Measurements from ENCODE around the gene CASZ1. TPM values are rescaled to one million over a fixed set of nuclear protein-coding genes. Genes with fewer than 3 reads are reported as not detected.

CASZ1 gene
- total RNA-seq, 2 experiments from 2014 or later: 11.0 to 11.5 TPM

GRCh38 chr1:10767282-10767681 is 29.2 kb downstream of the CASZ1 start:
- H3K4me3 Mint-ChIP-seq: no peak overlapping the region
- POLR2A ChIA-PET: no interaction called here
- H3K4me1 Mint-ChIP-seq: no peaks in the 10 kb centered on the region
- DNase-seq (no peak), ATAC-seq (ENCODE audit: low read depth) (no peak)
- no peaks in the 10 kb centered on the region for H3K36me3 Mint-ChIP-seq
- H3K9me3 Mint-ChIP-seq: no peaks in the 10 kb centered on the region
- H3K27ac Mint-ChIP-seq: no peak overlapping the region
- H3K27me3 Mint-ChIP-seq: no peaks in the 10 kb centered on the region

- POLR2A ChIA-PET: no interaction called here
- H3K9me3 Mint-ChIP-seq: no peaks in the 10 kb centered on the region
- H3K27me3 Mint-ChIP-seq: no peaks in the 10 kb centered on the region
- H3K27ac Mint-ChIP-seq: no peak overlapping the region
- no peak for DNase-seq
- H3K36me3 Mint-ChIP-seq: no peaks in the 10 kb centered on the region
- ATAC-seq (ENCODE audit: low read depth): no peak
- no peak overlapping the region for H3K4me3 Mint-ChIP-seq
- H3K4me1 Mint-ChIP-seq: no peaks in the 10 kb centered on the region
These were observed 30.5 kb downstream of the CASZ1 start for GRCh38 chr1:10765734-10766478.

DNA sequence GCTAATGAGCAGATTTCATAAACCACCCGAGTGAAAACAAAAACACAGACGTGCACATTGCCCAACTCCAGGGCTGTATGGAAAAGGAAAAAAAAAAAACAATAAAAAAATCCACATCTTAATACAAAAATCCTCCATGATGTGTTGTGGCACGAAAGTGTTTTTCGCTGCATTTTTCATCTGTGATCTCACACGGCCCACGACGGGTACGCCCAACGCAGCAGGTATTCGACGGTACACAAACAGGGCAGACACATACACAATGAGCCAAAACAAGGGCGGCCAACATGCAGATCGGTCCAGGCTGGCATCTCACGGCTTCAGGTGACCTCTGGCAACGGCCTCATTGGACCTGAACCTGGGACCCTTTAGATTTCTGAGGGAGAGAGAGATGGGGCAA is 31.1 kb downstream of the CASZ1 start:
- no peaks in the 10 kb centered on the region for H3K9me3 Mint-ChIP-seq
- no peak overlapping the region for H3K4me3 Mint-ChIP-seq
- no peaks in the 10 kb centered on the region for H3K4me1 Mint-ChIP-seq
- no peak for DNase-seq
- POLR2A ChIA-PET: no interaction called here
- H3K36me3 Mint-ChIP-seq: no peaks in the 10 kb centered on the region
- ATAC-seq (ENCODE audit: low read depth): no peak
- H3K27ac Mint-ChIP-seq: no peak overlapping the region
- no peaks in the 10 kb centered on the region for H3K27me3 Mint-ChIP-seq

GRCh38 chr1:10764296-10764798 is 32.1 kb downstream of the CASZ1 start:
- ATAC-seq (ENCODE audit: low read depth) (no peak), DNase-seq (no peak)
- H3K4me3 Mint-ChIP-seq: no peak overlapping the region
- no peaks in the 10 kb centered on the region for H3K27me3 Mint-ChIP-seq
- H3K27ac Mint-ChIP-seq: no peak overlapping the region
- no peaks in the 10 kb centered on the region for H3K9me3 Mint-ChIP-seq
- POLR2A ChIA-PET: no interaction called here
- no peaks in the 10 kb centered on the region for H3K4me1 Mint-ChIP-seq
- no peaks in the 10 kb centered on the region for H3K36me3 Mint-ChIP-seq

DNA sequence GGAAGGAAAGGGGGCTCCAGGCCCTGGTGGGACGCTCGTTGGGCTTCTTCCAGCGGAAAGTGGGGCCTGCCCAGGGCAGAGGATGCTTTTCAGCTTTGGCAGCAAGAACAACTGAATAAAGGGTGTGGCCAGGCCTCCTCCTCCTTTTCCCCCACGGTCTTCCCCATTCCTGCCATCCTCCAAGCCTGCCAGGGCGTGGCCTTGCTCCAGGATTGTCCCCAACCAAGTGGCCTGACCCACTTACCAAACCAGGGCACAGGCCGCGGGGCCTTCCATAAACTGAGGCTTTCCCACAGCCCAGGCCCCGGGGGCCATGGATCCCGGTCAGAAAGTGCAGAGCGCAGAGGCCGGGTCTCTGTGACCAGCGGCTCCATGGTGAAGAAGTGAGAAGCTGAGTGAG is 33.6 kb downstream of the CASZ1 start:
- Mint-ChIP-seq H3K4me1 (peaks cover 2% of the 10 kb centered on the region), H3K27ac (no peak overlapping the region), H3K27me3 (no peaks in the 10 kb centered on the region), H3K36me3 (no peaks in the 10 kb centered on the region), H3K9me3 (no peaks in the 10 kb centered on the region), H3K4me3 (no peak overlapping the region)
- no peak for ATAC-seq (ENCODE audit: low read depth)
- no peak for DNase-seq
- POLR2A ChIA-PET: no interaction called here

DNA sequence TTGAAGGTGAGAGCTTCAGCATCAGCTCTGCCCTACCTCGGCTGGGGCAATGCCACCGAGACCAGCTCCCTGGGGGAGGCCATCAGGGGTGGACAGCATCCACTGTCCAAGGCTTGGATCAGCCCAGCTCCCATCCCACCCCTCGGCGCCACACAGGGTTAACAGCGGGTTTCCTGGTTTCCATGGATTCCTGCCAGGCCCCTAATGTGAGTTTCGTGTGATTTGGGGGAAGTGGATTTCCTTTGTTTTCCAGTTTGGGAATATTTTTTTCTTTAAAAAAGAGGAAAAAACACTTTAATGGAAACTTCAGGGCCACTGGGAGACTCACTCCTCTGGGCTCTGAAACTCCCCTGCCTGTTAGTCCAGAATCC is 34.3 kb downstream of the CASZ1 start:
- DNase-seq (no peak), ATAC-seq (ENCODE audit: low read depth) (no peak)
- no peaks in the 10 kb centered on the region for H3K36me3 Mint-ChIP-seq
- no peak overlapping the region for H3K27ac Mint-ChIP-seq
- no peak overlapping the region for H3K4me3 Mint-ChIP-seq
- POLR2A ChIA-PET: no interaction called here
- peaks cover 2% of the 10 kb centered on the region for H3K4me1 Mint-ChIP-seq
- H3K9me3 Mint-ChIP-seq: no peaks in the 10 kb centered on the region
- peaks cover 2% of the 10 kb centered on the region for H3K27me3 Mint-ChIP-seq

DNA sequence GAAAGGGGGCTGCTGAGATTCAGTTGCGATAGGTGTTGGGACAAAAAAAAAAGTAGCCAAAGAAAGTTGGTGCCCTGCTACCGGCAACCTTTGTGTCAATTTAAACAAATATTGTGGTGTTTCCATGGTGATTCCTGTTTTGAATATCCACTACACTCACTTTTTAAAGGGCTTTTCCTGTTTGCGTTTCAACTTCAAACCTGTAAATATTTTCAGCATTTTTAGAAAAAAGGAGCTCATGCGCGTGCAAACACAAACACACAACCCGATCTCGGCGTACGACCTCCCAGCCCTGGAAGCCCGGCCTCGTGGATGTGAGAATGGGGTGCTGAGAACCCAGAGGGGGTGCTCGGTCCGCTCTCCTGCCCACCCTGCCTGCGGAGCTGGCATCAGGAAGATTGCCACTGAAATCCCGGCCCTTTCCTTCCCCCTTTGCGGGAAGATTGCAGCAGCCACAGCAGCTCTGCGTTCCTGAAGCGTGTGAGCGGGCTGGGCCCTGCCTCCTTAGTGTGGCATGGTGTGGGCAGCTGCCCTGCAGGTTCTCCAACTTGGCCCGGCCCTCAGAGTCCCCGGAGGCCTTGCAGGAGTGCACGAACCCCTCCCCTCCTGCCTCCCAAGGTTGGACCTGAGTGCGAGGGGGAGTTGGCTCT is 34.8 kb downstream of the CASZ1 start:
- no peak overlapping the region for H3K4me3 Mint-ChIP-seq
- no peak overlapping the region for H3K27ac Mint-ChIP-seq
- peaks cover 2% of the 10 kb centered on the region for H3K4me1 Mint-ChIP-seq
- ATAC-seq (ENCODE audit: low read depth) (no peak), DNase-seq (no peak)
- no peaks in the 10 kb centered on the region for H3K9me3 Mint-ChIP-seq
- no peaks in the 10 kb centered on the region for H3K36me3 Mint-ChIP-seq
- peaks cover 2% of the 10 kb centered on the region for H3K27me3 Mint-ChIP-seq
- POLR2A ChIA-PET: no interaction called here

DNA sequence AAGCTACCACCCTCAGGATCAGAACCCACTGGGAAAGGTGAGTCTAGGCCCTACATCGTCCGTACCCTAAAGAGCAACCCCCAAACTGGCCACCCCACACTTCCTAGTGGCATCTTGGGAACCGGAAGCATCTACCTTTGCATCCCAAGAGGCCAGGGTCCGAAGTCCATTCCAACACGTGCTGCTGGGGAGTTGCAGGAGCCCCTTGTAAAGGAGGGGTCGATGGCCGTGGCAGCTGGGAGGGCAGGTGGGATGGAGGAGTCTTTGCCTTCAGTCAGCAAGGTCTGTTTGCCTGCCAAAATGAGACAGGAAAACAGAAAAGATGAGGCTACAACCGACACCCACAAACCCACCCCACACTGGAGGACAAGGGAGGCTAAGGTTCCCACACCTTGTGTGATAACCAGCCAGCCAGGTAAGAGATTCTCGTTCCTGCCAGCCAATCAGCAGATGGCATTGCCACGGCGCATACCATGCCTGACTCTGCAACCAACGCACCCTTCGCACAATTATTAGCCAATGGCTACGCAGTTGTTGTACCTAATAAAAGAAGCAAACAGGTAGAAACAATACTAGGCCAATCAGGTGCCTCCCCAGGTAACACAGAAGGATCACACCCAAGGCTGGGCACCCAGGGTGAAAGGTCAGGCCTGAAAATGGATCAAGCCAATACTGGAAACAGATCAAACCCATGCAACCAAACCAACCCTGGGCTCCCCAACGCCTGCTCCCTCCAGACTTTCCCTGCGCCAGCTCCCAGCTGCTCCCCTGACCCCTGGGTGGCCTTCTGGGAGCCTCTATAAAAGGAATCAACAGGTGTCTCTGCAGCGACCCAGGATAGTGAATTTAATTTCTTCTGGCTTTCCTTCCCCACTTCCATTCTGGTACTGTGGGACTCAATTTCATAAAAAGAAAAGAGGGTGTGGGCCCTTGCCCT is 35.6 kb downstream of the CASZ1 start:
- POLR2A ChIA-PET: no interaction called here
- H3K36me3 Mint-ChIP-seq: no peaks in the 10 kb centered on the region
- peaks cover 4% of the 10 kb centered on the region for H3K4me1 Mint-ChIP-seq
- H3K27me3 Mint-ChIP-seq: peaks cover 2% of the 10 kb centered on the region
- DNase-seq (no peak), ATAC-seq (ENCODE audit: low read depth) (no peak)
- no peak overlapping the region for H3K4me3 Mint-ChIP-seq
- H3K27ac Mint-ChIP-seq: no peak overlapping the region
- H3K9me3 Mint-ChIP-seq: no peaks in the 10 kb centered on the region

DNA sequence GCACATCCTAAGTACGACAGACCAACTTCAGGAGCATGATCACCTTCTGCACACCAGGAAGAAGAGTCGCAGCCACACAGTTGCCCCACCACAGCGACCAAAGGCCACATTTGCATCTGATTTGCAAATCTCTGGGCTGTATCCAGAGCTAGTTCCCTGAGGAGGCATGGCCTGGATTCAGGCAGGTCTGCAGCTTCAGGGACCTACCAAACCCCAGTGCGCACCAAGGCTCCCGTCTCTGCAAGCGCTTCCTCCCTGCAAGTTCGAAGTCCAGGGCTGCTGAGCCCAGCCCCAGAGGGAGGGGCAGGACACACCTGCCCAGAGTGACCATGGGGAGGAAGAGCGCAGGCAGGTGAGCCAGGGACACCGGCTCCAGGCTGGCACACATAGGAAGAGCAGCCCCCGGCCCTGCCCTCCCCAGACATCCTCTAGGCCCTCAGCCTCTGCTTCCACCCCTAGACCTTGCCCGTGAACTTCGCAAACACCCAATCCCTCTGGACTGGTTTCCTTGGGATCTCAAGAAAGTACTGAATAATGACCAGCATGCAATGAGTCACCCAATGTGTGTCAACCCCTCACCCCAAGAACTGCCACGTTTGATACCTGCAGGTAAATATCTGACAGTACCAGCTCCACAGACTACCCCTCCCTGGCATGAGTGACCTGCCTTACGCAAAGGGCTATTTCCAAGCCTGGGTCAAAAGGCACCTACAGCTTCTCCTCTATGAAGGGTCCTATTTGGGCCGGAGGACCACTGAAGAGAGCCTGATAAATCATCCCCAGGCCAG is 36.8 kb downstream of the CASZ1 start:
- no peak overlapping the region for H3K27ac Mint-ChIP-seq
- peaks cover 4% of the 10 kb centered on the region for H3K4me1 Mint-ChIP-seq
- ATAC-seq (ENCODE audit: low read depth) (no peak), DNase-seq (no peak)
- no peaks in the 10 kb centered on the region for H3K9me3 Mint-ChIP-seq
- H3K27me3 Mint-ChIP-seq: peaks cover 2% of the 10 kb centered on the region
- POLR2A ChIA-PET: no interaction called here
- H3K36me3 Mint-ChIP-seq: no peaks in the 10 kb centered on the region
- H3K4me3 Mint-ChIP-seq: no peak overlapping the region

DNA sequence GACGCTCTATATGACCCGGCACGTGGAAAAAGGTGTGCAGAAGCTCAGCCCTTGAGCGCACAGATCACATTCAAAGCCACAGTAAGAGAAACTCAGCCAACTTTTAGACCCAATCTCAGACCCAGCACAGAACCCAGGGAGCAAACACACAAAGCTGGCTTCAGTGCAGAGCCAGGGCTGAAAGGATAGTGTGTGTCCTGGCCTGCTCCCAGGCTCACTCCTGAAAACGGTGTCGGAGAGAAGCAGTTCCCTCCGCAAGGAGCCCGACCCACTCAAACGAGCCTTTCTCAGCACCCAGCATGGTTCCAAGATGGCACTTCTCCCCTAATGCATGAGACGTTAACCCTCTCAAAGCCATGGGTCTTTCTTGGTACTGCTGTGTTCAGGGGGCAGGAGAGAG is 39.6 kb downstream of the CASZ1 start:
- H3K4me1 Mint-ChIP-seq: peaks cover 4% of the 10 kb centered on the region
- no peak overlapping the region for H3K27ac Mint-ChIP-seq
- no peaks in the 10 kb centered on the region for H3K9me3 Mint-ChIP-seq
- POLR2A ChIA-PET: no interaction called here
- ATAC-seq (ENCODE audit: low read depth) (no peak), DNase-seq (no peak)
- H3K4me3 Mint-ChIP-seq: no peak overlapping the region
- H3K27me3 Mint-ChIP-seq: peaks cover 2% of the 10 kb centered on the region
- no peaks in the 10 kb centered on the region for H3K36me3 Mint-ChIP-seq

GRCh38 chr1:10755970-10756521 is 40.4 kb downstream of the CASZ1 start:
- Mint-ChIP-seq H3K4me3 (no peak overlapping the region), H3K27ac (no peak overlapping the region), H3K36me3 (no peaks in the 10 kb centered on the region), H3K9me3 (no peaks in the 10 kb centered on the region), H3K4me1 (peaks cover 4% of the 10 kb centered on the region), H3K27me3 (peaks cover 2% of the 10 kb centered on the region)
- POLR2A ChIA-PET: no interaction called here
- DNase-seq (peak; percentile 65), ATAC-seq (ENCODE audit: low read depth) (peak; percentile 91)

GRCh38 chr1:10754568-10755329 is 41.7 kb downstream of the CASZ1 start:
- no peaks in the 10 kb centered on the region for H3K9me3 Mint-ChIP-seq
- POLR2A ChIA-PET: no interaction called here

More at GRCh38 chr1:10754568-10755329, 41.7 kb downstream of the CASZ1 start:
- peaks cover 4% of the 10 kb centered on the region for H3K4me1 Mint-ChIP-seq
- no peaks in the 10 kb centered on the region for H3K36me3 Mint-ChIP-seq
- DNase-seq (no peak), ATAC-seq (ENCODE audit: low read depth) (no peak)
- peaks cover 2% of the 10 kb centered on the region for H3K27me3 Mint-ChIP-seq
- no peak overlapping the region for H3K4me3 Mint-ChIP-seq
- H3K27ac Mint-ChIP-seq: no peak overlapping the region
